PC-3 (cell line): ENCODE data around the gene SNTG2. TPM values are rescaled to one million over a fixed set of nuclear protein-coding genes. Genes with fewer than 3 reads are reported as not detected.

Source experiments
- ATAC-seq: fragments of 200-7000 bp; cut with Tn5 transposase; 2 replicates; pipeline ENCODE4 v1.9.1; 2020; ENCODE audit warnings: mild to moderate bottlenecking, moderate library complexity
- BruUV-seq: library from RNA; stranded (reverse); fragments of 400-500 nt; replicated peaks from 2 replicates; lab custom pipeline; 2021; lab: Mats Ljungman, UMichigan
- CTCF ChIA-PET: fragments of 300-600 bp; sonication (Branson Sonifier 250); formaldehyde crosslinking; loops from one replicate; lab custom pipeline; 2022; ENCODE audit warnings: antibody characterized with exemption; lab: Charles Lee
- POLR2A ChIA-PET: fragments of 300-600 bp; sonication (Branson Sonifier 250); formaldehyde crosslinking; loops from one replicate; lab custom pipeline; 2022; ENCODE audit warnings: antibody characterized with exemption; ENCODE audit not compliant: unreplicated experiment; lab: Charles Lee
- DNase-seq: peaks from one replicate; pipeline ENCODE4 v3.0.0-alpha.2; 2015
- H2AFZ ChIP-seq: fragments of 300-600 bp; sonication (generic); 2 replicates; pipeline ENCODE4 v1.6.0; 2016; ENCODE audit warnings: antibody characterized with exemption, low read length
- H3F3A ChIP-seq: fragments of 300-600 bp; sonication (generic); one replicate; pipeline ENCODE4 v1.6.0; 2017; ENCODE audit warnings: antibody characterized with exemption, low read length, control low read depth, mild to moderate bottlenecking; ENCODE audit not compliant: unreplicated experiment
- H3K27ac ChIP-seq: fragments of 300-600 bp; sonication (generic); 2 replicates; pipeline ENCODE4 v1.5.1; 2016; ENCODE audit warnings: mild to moderate bottlenecking, low read length
- H3K27me3 ChIP-seq: fragments of 300-600 bp; sonication (generic); 2 replicates; pipeline ENCODE4 v1.6.1; 2016; ENCODE audit warnings: low read length, mixed read lengths
- H3K36me3 ChIP-seq: fragments of 300-600 bp; sonication (generic); 2 replicates; pipeline ENCODE4 v1.6.1; 2016; ENCODE audit warnings: low read depth, mixed run types, low read length, mixed read lengths
- H3K4me1 ChIP-seq: fragments of 300-600 bp; sonication (generic); 2 replicates; pipeline ENCODE4 v1.5.1; 2016; ENCODE audit warnings: low read length; ENCODE audit not compliant: insufficient read depth
- H3K4me2 ChIP-seq: fragments of 300-600 bp; sonication (generic); 2 replicates; pipeline ENCODE4 v1.6.0; 2016; ENCODE audit warnings: low read length
- H3K4me3 ChIP-seq: fragments of 300-600 bp; sonication (generic); 2 replicates; pipeline ENCODE4 v1.5.1; 2016; ENCODE audit warnings: mild to moderate bottlenecking, low read length, mixed read lengths
- H3K79me2 ChIP-seq: fragments of 300-600 bp; sonication (generic); 2 replicates; pipeline ENCODE4 v1.6.1; 2017; ENCODE audit warnings: low read length, mixed read lengths
- H3K9ac ChIP-seq: fragments of 300-600 bp; sonication (generic); 2 replicates; pipeline ENCODE4 v1.6.0; 2016; ENCODE audit warnings: mild to moderate bottlenecking, low read length
- H3K9me2 ChIP-seq: fragments of 300-600 bp; sonication (generic); replicated peaks from 2 replicates; pipeline ENCODE4 v1.6.1; 2016; ENCODE audit warnings: mixed run types, low read length, mixed read lengths
- H3K9me3 ChIP-seq: fragments of 300-600 bp; sonication (generic); 2 replicates; pipeline ENCODE4 v1.6.1; 2016; ENCODE audit warnings: low read length, mixed read lengths
- H4K20me1 ChIP-seq: fragments of 300-600 bp; sonication (generic); 2 replicates; pipeline ENCODE4 v1.6.1; 2016; ENCODE audit warnings: low read length, mixed read lengths
- CTCF ChIP-seq: fragments of 300-600 bp; sonication (generic); conservative IDR thresholded peaks from 2 replicates; pipeline ENCODE4 v1.5.1; 2017; ENCODE audit warnings: antibody characterized with exemption, low read depth, mild to moderate bottlenecking, low read length
- EZH2 ChIP-seq: fragments of 300-600 bp; sonication (generic); IDR thresholded peaks from one replicate; pipeline ENCODE4 v1.6.1; 2017; ENCODE audit warnings: antibody characterized with exemption, mild to moderate bottlenecking, low read length; ENCODE audit not compliant: unreplicated experiment
- EZH2phosphoT487 ChIP-seq: fragments of 300-600 bp; sonication (generic); IDR thresholded peaks from 2 replicates; pipeline ENCODE4 v1.6.1; 2018; ENCODE audit warnings: mild to moderate bottlenecking, antibody characterized with exemption, low read length, borderline replicate concordance
- intact Hi-C: fragments of 100-400 bp; cut with micrococcal nuclease; formaldehyde crosslinking; loops from 2 replicates; pipeline ENCODE4 v1.9.0; 2023
- total RNA-seq: library from RNA; depleted of rRNA; stranded (reverse); fragments of >200 nt; gene quantifications from 2 replicates; pipeline ENCODE4 v1.2.3, GENCODE V29; 2014

SNTG2 gene
- total RNA-seq, 1 experiment from 2014 or later: not detected

DNA sequence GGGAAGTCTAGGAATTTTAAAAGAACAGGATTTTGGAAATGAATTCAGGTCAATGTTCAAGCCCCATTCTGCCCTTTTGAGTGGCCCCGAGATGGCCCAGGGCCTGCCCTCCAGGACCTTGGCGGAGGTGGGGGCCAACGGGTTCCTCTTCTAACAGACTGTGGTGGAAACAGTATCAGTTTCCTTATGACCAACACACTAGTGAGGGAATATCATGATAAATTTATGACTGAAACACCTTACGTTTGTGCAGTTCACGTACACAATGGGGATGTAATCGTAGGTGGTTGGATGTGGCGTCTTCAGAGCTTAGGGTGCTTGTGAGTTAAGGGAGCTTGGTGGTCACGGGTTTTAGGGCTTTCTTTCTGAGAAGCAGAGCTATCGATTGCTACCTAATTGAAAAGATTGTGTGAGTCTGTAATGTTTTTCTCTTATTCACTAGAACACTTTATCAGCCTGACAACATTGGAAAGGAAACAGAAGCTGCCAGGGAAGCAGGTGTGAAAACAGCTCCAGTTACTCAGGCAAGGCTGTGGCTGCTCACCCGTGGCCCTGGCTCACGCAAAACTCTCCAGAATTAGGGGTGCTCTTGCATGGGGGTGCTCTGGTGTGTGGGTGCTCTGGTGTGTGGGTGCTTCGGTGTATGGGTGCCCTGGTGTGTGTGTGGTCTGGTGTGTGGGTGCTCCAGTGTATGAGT lies 165.3 kb downstream of the SNTG2 start:
- CTCF ChIA-PET: no interaction called here
- H3F3A ChIP-seq: no peaks in the 10 kb centered on the region
- DNase-seq (no peak), ATAC-seq (no peak)
- no peak overlapping the region for H3K4me2 ChIP-seq
- no peak overlapping the region for H2AFZ ChIP-seq
- H3K9me2 ChIP-seq: no peaks in the 10 kb centered on the region
- intact Hi-C loops: no loop called here
- no peaks in the 10 kb centered on the region for H3K36me3 ChIP-seq
- no TSS peak for BruUV-seq
- no peaks in the 10 kb centered on the region for H4K20me1 ChIP-seq
- H3K9me3 ChIP-seq: no peaks in the 10 kb centered on the region
- H3K4me1 ChIP-seq: no peaks in the 10 kb centered on the region
- no peaks in the 10 kb centered on the region for H3K79me2 ChIP-seq
- no peak for TF ChIP-seq EZH2phosphoT487
- TF ChIP-seq CTCF: no peak
- no peak for TF ChIP-seq EZH2
- no peak overlapping the region for H3K4me3 ChIP-seq
- POLR2A ChIA-PET: no interaction called here
- H3K27me3 ChIP-seq: peaks cover 7% of the 10 kb centered on the region
- H3K27ac ChIP-seq: no peak overlapping the region
- no peak overlapping the region for H3K9ac ChIP-seq

- Histone ChIP-seq H3K4me3 (no peak overlapping the region), H3K79me2 (no peaks in the 10 kb centered on the region), H3K27ac (no peak overlapping the region), H4K20me1 (no peaks in the 10 kb centered on the region), H3K4me2 (no peak overlapping the region), H3F3A (no peaks in the 10 kb centered on the region), H3K4me1 (no peaks in the 10 kb centered on the region), H3K9me3 (no peaks in the 10 kb centered on the region), H3K36me3 (no peaks in the 10 kb centered on the region), H3K9me2 (no peaks in the 10 kb centered on the region), H2AFZ (no peak overlapping the region), H3K27me3 (peaks cover 12% of the 10 kb centered on the region), H3K9ac (no peak overlapping the region)
- no peak for DNase-seq
- ChIA-PET POLR2A (no interaction called here), CTCF (no interaction called here)
- ATAC-seq: no peak
- BruUV-seq: no TSS peak
- TF ChIP-seq CTCF (no peak), EZH2 (no peak), EZH2phosphoT487 (no peak)
- intact Hi-C loops: no loop called here
These were observed 166.9 kb downstream of the SNTG2 start for GRCh38 chr2:1117569-1117968.

GRCh38 chr2:1125217-1125616 lies 174.6 kb downstream of the SNTG2 start:
- CTCF ChIA-PET: no interaction called here
- H3K27me3 ChIP-seq: peaks cover 29% of the 10 kb centered on the region
- H3K27ac ChIP-seq: no peak overlapping the region
- H3K4me3 ChIP-seq: no peak overlapping the region
- no peak overlapping the region for H3K9ac ChIP-seq
- no peaks in the 10 kb centered on the region for H3K9me3 ChIP-seq
- TF ChIP-seq EZH2phosphoT487 (no peak), CTCF (no peak), EZH2 (no peak)
- BruUV-seq: no TSS peak
- H3K36me3 ChIP-seq: no peaks in the 10 kb centered on the region
- intact Hi-C loops: no loop called here
- no peak overlapping the region for H2AFZ ChIP-seq
- no peaks in the 10 kb centered on the region for H3K79me2 ChIP-seq
- no peak overlapping the region for H3K4me2 ChIP-seq
- H4K20me1 ChIP-seq: no peaks in the 10 kb centered on the region
- POLR2A ChIA-PET: no interaction called here
- ATAC-seq (no peak), DNase-seq (no peak)
- H3K9me2 ChIP-seq: no peaks in the 10 kb centered on the region
- H3K4me1 ChIP-seq: no peaks in the 10 kb centered on the region
- H3F3A ChIP-seq: no peaks in the 10 kb centered on the region
